ENCODE data around the gene ELAVL1.

GRCh38 chr19:7921967-7922835 is 83.2 kb downstream of the ELAVL1 start:
- no peak for TF ChIP-seq EZH2 (IDR thresholded peaks at IDR 0.05; ENCODE audit: insufficient read depth, low read length)
- TF ChIP-seq CTCF (IDR thresholded peaks at IDR 0.05; ENCODE audit: insufficient read depth, low read depth, low read length) = no peak
